GM18526 (cell line): Measurements from ENCODE around the gene RGL3.
A peak's percentile ranks its signal among the peaks of the same experiment; 100 is the strongest.

Experiments
- POLR2A ChIP-seq: IDR thresholded peaks from 3 replicates; pipeline ENCODE4 v1.6.1; 2011; ENCODE audit not compliant: insufficient read length; ENCODE audit errors: extremely low read depth

Gene RGL3

GRCh38 chr19:11451327-11451870 is 32.3 kb upstream of the RGL3 start:
- no peak for TF ChIP-seq POLR2A

- no peak for TF ChIP-seq POLR2A
These were observed 31.6 kb upstream of the RGL3 start for GRCh38 chr19:11450570-11451326.

GRCh38 chr19:11448923-11449554 is 29.9 kb upstream of the RGL3 start:
- no peak for TF ChIP-seq POLR2A

- no peak for TF ChIP-seq POLR2A
These were observed 29.3 kb upstream of the RGL3 start for GRCh38 chr19:11448410-11448809.

GRCh38 chr19:11447347-11448262 is 28.5 kb upstream of the RGL3 start:
- no peak for TF ChIP-seq POLR2A

- no peak for TF ChIP-seq POLR2A
These were observed 27.7 kb upstream of the RGL3 start for GRCh38 chr19:11446652-11447301.

GRCh38 chr19:11446271-11446651 is 27.1 kb upstream of the RGL3 start:
- no peak for TF ChIP-seq POLR2A

GRCh38 chr19:11445141-11445540 is 26.0 kb upstream of the RGL3 start:
- no peak for TF ChIP-seq POLR2A

GRCh38 chr19:11444059-11444458 is 24.9 kb upstream of the RGL3 start:
- no peak for TF ChIP-seq POLR2A

GRCh38 chr19:11437955-11438354 is 18.8 kb upstream of the RGL3 start:
- no peak for TF ChIP-seq POLR2A

GRCh38 chr19:11435833-11436313 is 16.8 kb upstream of the RGL3 start:
- TF ChIP-seq POLR2A: no peak

- peak; percentile 83 for TF ChIP-seq POLR2A
These were observed 16.1 kb upstream of the RGL3 start, which contains the start of the genes ODAD3 and PRKCSH for GRCh38 chr19:11435057-11435832. Gene ODAD3, minus strand, starts transcription at chr19:11435121. Its CDS starts 105 bp downstream, at chr19:11435016. Gene PRKCSH, plus strand, starts transcription at chr19:11435635. Its CDS starts 483 bp downstream, at chr19:11436118.

GRCh38 chr19:11434703-11435056 is 15.6 kb upstream of the RGL3 start:
- no peak for TF ChIP-seq POLR2A

GRCh38 chr19:11426656-11427055 is 7.5 kb upstream of the RGL3 start:
- no peak for TF ChIP-seq POLR2A
